H1 (cell line): ENCODE data around the gene ZNF513. TPM values are rescaled to one million over a fixed set of nuclear protein-coding genes. Genes with fewer than 3 reads are reported as not detected.

ENCODE experiments used
- CTCF ChIA-PET: fragments of 300-600 bp; sonication (Branson Sonifier 250); formaldehyde crosslinking; loops from one replicate; lab custom pipeline; 2021; ENCODE audit not compliant: partially characterized antibody; lab: Charles Lee
- POLR2A ChIA-PET: fragments of 300-600 bp; sonication (Branson Sonifier 250); formaldehyde crosslinking; loops from one replicate; lab custom pipeline; 2021; ENCODE audit warnings: inconsistent platforms; ENCODE audit not compliant: partially characterized antibody; lab: Charles Lee
- DNase-seq, 2 experiments: peaks; one replicate each; pipeline versions ENCODE4 v3.0.0 to v3.0.0-alpha.2; 2010 to 2022; ENCODE audit warnings: low spot score in 2 of 2, low read depth in 1 of 2, mixed read lengths in 1 of 2
- FAIRE-seq: peaks from 2 replicates; lab custom pipeline; 2011; peaks lifted over from hg19 to GRCh38; lab: Jason Lieb, UNC
- H2AFZ ChIP-seq: 2 replicates; pipeline ENCODE4 v1.8.1; 2012; ENCODE audit warnings: low read length, inconsistent platforms
- H2AK5ac ChIP-seq: 2 replicates; pipeline ENCODE4 v1.6.1; 2013; ENCODE audit warnings: low read depth, low read length
- H2BK120ac ChIP-seq: replicated peaks from 2 replicates; pipeline ENCODE3; 2013; ENCODE audit warnings: low read depth, low read length, inconsistent platforms
- H2BK12ac ChIP-seq: 2 replicates; pipeline ENCODE4 v1.6.1; 2013; ENCODE audit warnings: low read depth, low read length
- H2BK15ac ChIP-seq: 2 replicates; pipeline ENCODE4 v1.6.1; 2013; ENCODE audit warnings: low read length
- H2BK20ac ChIP-seq: 2 replicates; pipeline ENCODE4 v1.6.1; 2013; ENCODE audit warnings: low read length
- H2BK5ac ChIP-seq: 2 replicates; pipeline ENCODE4 v1.6.1; 2013; ENCODE audit warnings: low read depth, low read length
- H3K14ac ChIP-seq: 2 replicates; pipeline ENCODE4 v1.6.1; 2013; ENCODE audit warnings: inconsistent platforms; ENCODE audit not compliant: insufficient read length
- H3K18ac ChIP-seq: 2 replicates; pipeline ENCODE4 v1.6.1; 2013; ENCODE audit warnings: low read length; ENCODE audit errors: extremely low read depth
- H3K23ac ChIP-seq: 2 replicates; pipeline ENCODE4 v1.6.1; 2013; ENCODE audit warnings: inconsistent platforms; ENCODE audit not compliant: insufficient read length
- H3K23me2 ChIP-seq: 2 replicates; pipeline ENCODE4 v1.6.1; 2013; ENCODE audit warnings: low read depth, low read length
- H3K27ac ChIP-seq: 2 replicates; pipeline ENCODE4 v1.6.1; 2011; ENCODE audit warnings: low read depth, low read length, inconsistent platforms
- H3K27me3 ChIP-seq, 4 experiments: replicated peaks in 1 of 4; 1 replicate in 1 of 4; 2 replicates in 3 of 4; pipeline versions ENCODE4 v1.6.1 to v1.8.1; 2011 to 2013; ENCODE audit warnings: low read length in 3 of 4, mild to moderate bottlenecking in 3 of 4, inconsistent platforms in 2 of 4, mixed read lengths in 2 of 4, moderate library complexity in 1 of 4; ENCODE audit not compliant: control insufficient read depth in 3 of 4, insufficient read depth in 3 of 4; ENCODE audit errors: extremely low read depth in 1 of 4
- H3K36me3 ChIP-seq, 4 experiments: 2 replicates each; pipeline versions ENCODE4 v1.6.1 to v1.8.1; 2011 to 2013; ENCODE audit warnings: mild to moderate bottlenecking in 4 of 4, low read length in 3 of 4, moderate library complexity in 2 of 4, control low read depth in 1 of 4, inconsistent platforms in 1 of 4; ENCODE audit not compliant: insufficient read depth in 4 of 4, control insufficient read depth in 2 of 4
- H3K4ac ChIP-seq: replicated peaks from 2 replicates; pipeline ENCODE3; 2013; ENCODE audit warnings: low read length, low read depth, mixed read lengths, inconsistent platforms; ENCODE audit not compliant: insufficient read length
- H3K4me1 ChIP-seq, 4 experiments: replicated peaks in 1 of 4; 1 replicate in 1 of 4; 2 replicates in 3 of 4; pipeline versions ENCODE4 v1.6.1 to v1.8.1; 2011 to 2013; ENCODE audit warnings: low read length in 3 of 4, inconsistent platforms in 2 of 4, mixed read lengths in 1 of 4; ENCODE audit not compliant: insufficient read depth in 4 of 4, control insufficient read depth in 3 of 4
- H3K4me2 ChIP-seq, 2 experiments: 2 replicates each; pipeline versions ENCODE4 v1.6.1 to v1.8.1; 2011 to 2013; ENCODE audit warnings: low read depth in 2 of 2, low read length in 2 of 2, control low read depth in 1 of 2, inconsistent platforms in 1 of 2, mild to moderate bottlenecking in 1 of 2; ENCODE audit not compliant: insufficient read depth in 1 of 2
- H3K4me3 ChIP-seq, 4 experiments: fragments of 200-600, 300-600 bp in 1 of 4; sonication (generic), shearing (Covaris generic), sonication (Bioruptor Twin) in 1 of 4; 2 replicates each; pipeline versions ENCODE4 v1.5.1 to v1.8.1; 2011 to 2016; ENCODE audit warnings: low read length in 4 of 4, low read depth in 3 of 4, control low read depth in 2 of 4, inconsistent platforms in 2 of 4, mild to moderate bottlenecking in 2 of 4, mixed read lengths in 1 of 4, moderate library complexity in 1 of 4; ENCODE audit not compliant: insufficient read depth in 2 of 4; ENCODE audit errors: extremely low read depth in 1 of 4
- H3K56ac ChIP-seq: replicated peaks from 2 replicates; pipeline ENCODE3; 2013; ENCODE audit warnings: low read depth, mild to moderate bottlenecking, mixed read lengths, low read length, inconsistent platforms; ENCODE audit not compliant: insufficient read length
- H3K79me1 ChIP-seq: 2 replicates; pipeline ENCODE4 v1.6.1; 2013; ENCODE audit warnings: low read depth, low read length, control low read depth
- H3K79me2 ChIP-seq, 2 experiments: 2 replicates each; pipeline versions ENCODE4 v1.6.1 to v1.8.1; 2012 to 2013; ENCODE audit warnings: low read length in 2 of 2, mild to moderate bottlenecking in 2 of 2, inconsistent platforms in 1 of 2; ENCODE audit not compliant: insufficient read depth in 2 of 2, control insufficient read depth in 1 of 2
- H3K9ac ChIP-seq, 4 experiments: replicated peaks in 1 of 4; 1 replicate in 1 of 4; 2 replicates in 3 of 4; pipeline versions ENCODE4 v1.6.1 to v1.8.1; 2011 to 2013; ENCODE audit warnings: low read depth in 3 of 4, low read length in 3 of 4, control low read depth in 2 of 4, mild to moderate bottlenecking in 2 of 4, moderate library complexity in 2 of 4, inconsistent platforms in 1 of 4; ENCODE audit errors: extremely low read depth in 1 of 4
- H3K9me3 ChIP-seq, 2 experiments: 2 replicates each; pipeline versions ENCODE4 v1.6.1 to v1.8.1; 2012 to 2013; ENCODE audit warnings: mild to moderate bottlenecking in 2 of 2, moderate library complexity in 2 of 2, control low read depth in 1 of 2, inconsistent platforms in 1 of 2, low read depth in 1 of 2, low read length in 1 of 2, mixed read lengths in 1 of 2; ENCODE audit not compliant: insufficient read depth in 2 of 2
- H4K20me1 ChIP-seq, 2 experiments: replicated peaks in 1 of 2; 2 replicates each; pipeline versions ENCODE3 to v1.8.1; 2011 to 2013; ENCODE audit warnings: inconsistent platforms in 2 of 2, low read length in 2 of 2, mild to moderate bottlenecking in 1 of 2; ENCODE audit not compliant: insufficient read depth in 2 of 2, control insufficient read depth in 1 of 2
- H4K5ac ChIP-seq: 2 replicates; pipeline ENCODE4 v1.6.1; 2013; ENCODE audit warnings: low read length, low read depth, mixed read lengths, inconsistent platforms; ENCODE audit not compliant: insufficient read length
- H4K8ac ChIP-seq: 2 replicates; pipeline ENCODE4 v1.8.0; 2013; ENCODE audit warnings: mild to moderate bottlenecking, moderate library complexity, low read length, inconsistent platforms; ENCODE audit not compliant: insufficient read depth; ENCODE audit errors: extremely low read depth
- H4K91ac ChIP-seq: replicated peaks from 2 replicates; pipeline ENCODE3; 2013; ENCODE audit warnings: low read length, mixed read lengths, inconsistent platforms; ENCODE audit not compliant: insufficient read length
- ATF3 ChIP-seq: IDR thresholded peaks from 2 replicates; pipeline ENCODE4 v1.6.1; 2011; ENCODE audit warnings: low read depth, mild to moderate bottlenecking, low read length; ENCODE audit not compliant: insufficient read depth
- CEBPB ChIP-seq: IDR thresholded peaks from 2 replicates; pipeline ENCODE4 v1.6.1; 2012; ENCODE audit warnings: low read depth, low read length
- GTF2F1 ChIP-seq: IDR thresholded peaks from 2 replicates; pipeline ENCODE4 v1.6.1; 2012; ENCODE audit warnings: low read depth, low read length, improper control_type of control experiment, borderline replicate concordance
- HDAC2 ChIP-seq, 2 experiments: fragments of 300-600 bp in 1 of 2; sonication (generic) in 1 of 2; IDR thresholded peaks; 2 replicates each; pipeline ENCODE4 v1.6.1; 2011 to 2012; ENCODE audit warnings: low read depth in 2 of 2, low read length in 2 of 2, mild to moderate bottlenecking in 2 of 2, moderate library complexity in 2 of 2, borderline replicate concordance in 1 of 2, inconsistent platforms in 1 of 2
- MAX ChIP-seq: IDR thresholded peaks from 2 replicates; pipeline ENCODE4 v1.6.1; 2012; ENCODE audit warnings: inconsistent platforms
- SP2 ChIP-seq: IDR thresholded peaks from 2 replicates; pipeline ENCODE4 v1.6.1; 2012; ENCODE audit warnings: mild to moderate bottlenecking, low read length, inconsistent platforms
- TBP ChIP-seq: IDR thresholded peaks from 2 replicates; pipeline ENCODE4 v1.6.1; 2011; ENCODE audit warnings: low read depth, low read length, improper control_type of control experiment
- YY1 ChIP-seq: IDR thresholded peaks from 2 replicates; pipeline ENCODE4 v1.6.1; 2011; ENCODE audit warnings: low read depth, mild to moderate bottlenecking, low read length
- WGBS, 2 experiments: shearing (Covaris generic) in 1 of 2; methylation state at CpG; one replicate each; pipeline versions ENCODE4 v1.1.6 to v1.1.7; 2013 to 2015; ENCODE audit warnings: low lambda C conversion rate in 2 of 2, mixed read lengths in 2 of 2, inconsistent platforms in 1 of 2, low coverage in 1 of 2, missing lambda C conversion rate in 1 of 2; ENCODE audit not compliant: insufficient replicate concordance in 2 of 2, insufficient coverage in 1 of 2, insufficient read length in 1 of 2; ENCODE audit errors: extremely low coverage in 1 of 2, missing lambda C conversion rate in 1 of 2; 5-methylcytosine and 5-hydroxymethylcytosine counted together
- polyA plus RNA-seq, 7 experiments: library from polyadenylated mRNA; depleted of rRNA in 3 of 7; stranded (reverse) in 5 of 7; unstranded in 2 of 7; fragments of >200 nt in 5 of 7; fragments of 200-250 nt in 2 of 7; gene quantifications; 1 replicate in 5 of 7; 2 replicates in 1 of 7; 4 replicates in 1 of 7; pipeline versions ENCODE4 v1.2.1 to v1.2.3, GENCODE V29; 2011 to 2013; ENCODE audit warnings: missing spikeins in 2 of 7, mixed read lengths in 2 of 7
- total RNA-seq: library from RNA; stranded (reverse); fragmentation: NEBNext Ultra II Directional; extraction: Animal tissue kit (Norgen Biotek cat#: 25700); gene quantifications from 2 replicates; pipeline ENCODE4 v1.2.1, GENCODE V29; 2021

Gene ZNF513
- total and polyA plus RNA-seq, 2 of the 8 experiments (the other 6 are each of a cell fraction or from before 2014, with no cell fraction given), result 17.3 to 29.5 TPM

DNA sequence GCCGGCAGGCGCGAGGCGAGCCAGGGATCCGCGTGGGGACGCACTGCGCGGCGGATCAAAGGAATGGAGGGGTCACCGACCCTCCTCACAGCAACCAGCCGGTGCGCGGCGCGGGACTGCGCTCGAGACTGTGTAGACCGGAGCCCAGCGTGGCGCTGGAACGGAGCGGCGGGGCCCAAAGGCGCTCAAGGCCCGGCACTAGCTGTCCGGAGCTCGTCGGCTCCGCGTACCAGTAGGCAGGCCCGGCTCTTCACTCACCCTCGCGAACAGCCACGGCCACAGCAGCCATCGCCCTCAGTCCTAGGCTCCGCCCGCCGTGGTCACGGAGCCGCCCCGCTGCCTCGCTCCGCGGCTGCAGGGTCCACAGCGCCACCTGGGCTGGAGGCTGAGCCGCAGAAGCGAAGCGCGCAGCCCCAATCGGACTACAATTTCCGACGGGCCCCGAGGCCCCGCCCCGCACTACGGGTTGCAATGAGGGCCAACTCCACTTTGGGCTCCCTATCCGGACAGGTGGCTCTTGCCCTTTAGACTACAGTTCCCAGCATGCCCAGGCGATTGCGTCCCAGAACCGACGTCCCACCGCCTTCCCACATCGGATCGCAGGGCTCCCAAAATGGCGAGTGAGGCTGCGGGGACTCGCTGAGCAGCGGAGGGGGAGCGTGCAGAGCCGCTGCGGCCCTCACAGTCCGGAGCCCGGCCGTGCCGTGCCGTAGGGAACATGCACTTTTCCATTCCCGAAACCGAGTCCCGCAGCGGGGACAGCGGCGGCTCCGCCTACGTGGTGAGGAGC is 10.3 kb downstream of the ZNF513 start, which contains the start of the genes EIF2B4 and SNX17:
EIF2B4 (minus strand) TSS at position 313 of the 790 bp plus-strand sequence; CDS start at position 289, 24 bp downstream.
SNX17 (plus strand) TSS at position 591 of the 790 bp plus-strand sequence; CDS start at position 719, 128 bp downstream.
- H4K8ac ChIP-seq, result peak within 1 kb of the TSS; percentile 94
- CTCF ChIA-PET, result interaction anchor here (0.8 to 2.8 kb wide), 22 partner anchors 9 to 278 kb away, joined by 3 to 10 read pairs (median 4); partner anchors contain the start of genes GTF3C2 and UCN
- H2AK5ac ChIP-seq, result no peak within 1 kb of the TSS
- peaks cover 0 to 4% (median 2%) of the 10 kb centered on the region in 4 experiments; a peak in 4 of 7 replicates for H3K4me1 ChIP-seq
- DNase-seq (peak; percentile 98 to 99), FAIRE-seq (no peak)
- peaks cover 5% of the 10 kb centered on the region; the same call in 1 of the 2 replicates for H3K79me1 ChIP-seq
- POLR2A ChIA-PET, result interaction anchor here (0.8 to 8.2 kb wide), 17 partner anchors 8 to 162 kb away, joined by 3 to 135 read pairs (median 3); partner anchors contain the start of genes FNDC4, GTF3C2, MPV17 and NRBP1
- peak within 1 kb of the TSS; percentile 67 for H3K56ac ChIP-seq
- H3K27ac ChIP-seq, result peak within 1 kb of the TSS; percentile 62
- H3K23me2 ChIP-seq, result peaks cover 8% of the 10 kb centered on the region
- H3K23ac ChIP-seq, result no peak within 1 kb of the TSS
- H3K4me3 ChIP-seq, result peak within 1 kb of the TSS; percentile 72 to 99 (median 88)
- H2BK20ac ChIP-seq, result no peak within 1 kb of the TSS
- H4K20me1 ChIP-seq, result peaks cover 0 to 14% of the 10 kb centered on the region in 2 experiments
- WGBS, 2 experiments, result 1% methylated on average over 78 of the region's 85 CpGs; no CpG with 5 or more reads in 1 of the 2 experiments
- peak within 1 kb of the TSS; percentile 85 for H4K5ac ChIP-seq
- H3K4ac ChIP-seq, result no peak within 1 kb of the TSS
- H3K4me2 ChIP-seq, result peak within 1 kb of the TSS; percentile 77 to 81
- no peaks in the 10 kb centered on the region for H3K9me3 ChIP-seq
- H2AFZ ChIP-seq, result peak within 1 kb of the TSS; percentile 38
- no peak within 1 kb of the TSS for H2BK12ac ChIP-seq
- H3K36me3 ChIP-seq, result peaks cover 25 to 51% (median 42%) of the 10 kb centered on the region in 4 experiments
- H3K18ac ChIP-seq, result peak within 1 kb of the TSS; percentile 86
- H2BK5ac ChIP-seq, result peak within 1 kb of the TSS; percentile 84; the same call in 1 of the 2 replicates
- H3K27me3 ChIP-seq, result no peaks in the 10 kb centered on the region
- H3K9ac ChIP-seq, result peak within 1 kb of the TSS; percentile 57 to 91 (median 86)
- no peak within 1 kb of the TSS for H2BK120ac ChIP-seq
- peak within 1 kb of the TSS; percentile 32; the same call in 1 of the 2 replicates for H2BK15ac ChIP-seq
- H3K79me2 ChIP-seq, result peaks cover 2 to 21% of the 10 kb centered on the region in 2 experiments; a peak in 3 of 4 replicates
- H3K14ac ChIP-seq, result no peak within 1 kb of the TSS
- H4K91ac ChIP-seq, result peak within 1 kb of the TSS; percentile 49
- no peak for TF ChIP-seq SP2
- peak; percentile 39 to 77; a peak in 3 of 4 replicates for TF ChIP-seq HDAC2 (IDR thresholded peaks at IDR 0.05; ENCODE audit: borderline replicate concordance in 1 of 2, low read depth in 2 of 2, low read length in 2 of 2)
- TF ChIP-seq GTF2F1, result no peak
- TF ChIP-seq CEBPB, result peak; percentile 65; the same call in 1 of the 2 replicates
- TF ChIP-seq ATF3, result 0 out of 2 replicates have a peak, but pooled peaks have one; percentile 14
- peak; percentile 82 for TF ChIP-seq TBP
- peak; percentile 61 for TF ChIP-seq MAX
- TF ChIP-seq YY1, result peak; percentile 92
